IMR-90 (cell line): Measurements from ENCODE around the gene MMP20. TPM values are rescaled to one million over a fixed set of nuclear protein-coding genes. Genes with fewer than 3 reads are reported as not detected.

Experiments used
- ATAC-seq: fragments of 200-7000 bp; cut with Tn5 transposase; 2 replicates; pipeline ENCODE4 v1.9.1; 2020; ENCODE audit warnings: low read depth, mild to moderate bottlenecking, moderate library complexity
- BruUV-seq: library from RNA; stranded (reverse); fragments of 400-500 nt; replicated peaks from 2 replicates; lab custom pipeline; 2021; lab: Mats Ljungman, UMichigan
- CTCF ChIA-PET: fragments of 300-600 bp; formaldehyde crosslinking; extraction: SDS; loops from one replicate; lab custom pipeline; 2021; ENCODE audit warnings: antibody characterized with exemption; lab: Yijun Ruan, JAX
- POLR2A ChIA-PET: fragments of 300-600 bp; sonication (Branson Sonifier 250); formaldehyde crosslinking; loops from one replicate; lab custom pipeline; 2022; ENCODE audit warnings: antibody characterized with exemption; ENCODE audit not compliant: unreplicated experiment; lab: Charles Lee
- DNase-seq: peaks from one replicate; pipeline ENCODE4 v3.0.0; 2013
- H2AFZ ChIP-seq: replicated peaks from 2 replicates; pipeline ENCODE3; 2013; ENCODE audit warnings: low read length, mild to moderate bottlenecking; ENCODE audit not compliant: poor library complexity
- H2AK5ac ChIP-seq: 2 replicates; pipeline ENCODE4 v1.6.1; 2013; ENCODE audit warnings: low read depth, low read length, inconsistent platforms
- H2AK9ac ChIP-seq: replicated peaks from 2 replicates; pipeline ENCODE3; 2013; ENCODE audit warnings: mild to moderate bottlenecking, low read depth, low read length, moderate library complexity; ENCODE audit not compliant: poor library complexity
- H2BK120ac ChIP-seq: 2 replicates; pipeline ENCODE4 v1.6.1; 2013; ENCODE audit warnings: low read depth, low read length, inconsistent platforms
- H2BK15ac ChIP-seq: 3 replicates; pipeline ENCODE4 v1.6.1; 2013; ENCODE audit warnings: low read depth, low read length, inconsistent platforms
- H2BK20ac ChIP-seq: 2 replicates; pipeline ENCODE4 v1.6.1; 2013; ENCODE audit warnings: low read depth, mild to moderate bottlenecking, inconsistent platforms, low read length, moderate library complexity
- H2BK5ac ChIP-seq: 2 replicates; pipeline ENCODE4 v1.6.1; 2013; ENCODE audit warnings: mild to moderate bottlenecking, low read depth, low read length, inconsistent platforms; ENCODE audit not compliant: poor library complexity, severe bottlenecking
- H3K14ac ChIP-seq: replicated peaks from 2 replicates; pipeline ENCODE4 v1.6.1; 2013; ENCODE audit warnings: low read depth, low read length, inconsistent platforms
- H3K18ac ChIP-seq: 2 replicates; pipeline ENCODE4 v1.6.1; 2013; ENCODE audit warnings: low read depth, low read length, control low read depth
- H3K23ac ChIP-seq: 2 replicates; pipeline ENCODE4 v1.6.1; 2013; ENCODE audit warnings: low read depth, low read length, inconsistent platforms
- H3K27ac ChIP-seq: 2 replicates; pipeline ENCODE4 v1.5.1; 2013; ENCODE audit warnings: mild to moderate bottlenecking, control low read depth, low read length; ENCODE audit not compliant: insufficient read depth
- H3K27me3 ChIP-seq: 2 replicates; pipeline ENCODE4 v1.6.1; 2013; ENCODE audit warnings: low read length; ENCODE audit not compliant: control insufficient read depth, insufficient read depth
- H3K36me3 ChIP-seq: 2 replicates; pipeline ENCODE4 v1.6.1; 2013; ENCODE audit warnings: low read length, mixed read lengths; ENCODE audit not compliant: control insufficient read depth, insufficient read depth
- H3K4ac ChIP-seq: 2 replicates; pipeline ENCODE4 v1.6.1; 2013; ENCODE audit warnings: low read depth, low read length, inconsistent platforms
- H3K4me1 ChIP-seq: 2 replicates; pipeline ENCODE4 v1.6.1; 2013; ENCODE audit warnings: low read length, mixed read lengths; ENCODE audit not compliant: control insufficient read depth, insufficient read depth
- H3K4me2 ChIP-seq: 2 replicates; pipeline ENCODE4 v1.6.1; 2013; ENCODE audit warnings: low read depth, mild to moderate bottlenecking, control low read depth, low read length, moderate library complexity
- H3K4me3 ChIP-seq: 2 replicates; pipeline ENCODE4 v1.5.1; 2013; ENCODE audit warnings: low read depth, mild to moderate bottlenecking, control low read depth, low read length, moderate library complexity; ENCODE audit not compliant: insufficient read depth
- H3K56ac ChIP-seq: 2 replicates; pipeline ENCODE4 v1.6.1; 2013; ENCODE audit warnings: low read length, inconsistent platforms; ENCODE audit not compliant: insufficient read depth; ENCODE audit errors: extremely low read depth
- H3K79me1 ChIP-seq, 2 experiments: 2 replicates each; pipeline ENCODE4 v1.6.1; 2013; ENCODE audit warnings: low read length in 2 of 2, inconsistent platforms in 1 of 2, low read depth in 1 of 2
- H3K9ac ChIP-seq: 2 replicates; pipeline ENCODE4 v1.6.1; 2013; ENCODE audit warnings: low read depth, low read length, control low read depth
- H3K9me1 ChIP-seq: 2 replicates; pipeline ENCODE4 v1.6.1; 2013; ENCODE audit warnings: low read length, inconsistent platforms; ENCODE audit not compliant: insufficient read depth
- H3K9me3 ChIP-seq: 2 replicates; pipeline ENCODE4 v1.6.1; 2013; ENCODE audit warnings: low read length; ENCODE audit not compliant: control insufficient read depth, insufficient read depth
- H4K20me1 ChIP-seq: 2 replicates; pipeline ENCODE4 v1.6.1; 2013; ENCODE audit warnings: low read length, inconsistent platforms; ENCODE audit not compliant: insufficient read depth
- H4K5ac ChIP-seq: 2 replicates; pipeline ENCODE4 v1.6.1; 2013; ENCODE audit warnings: mild to moderate bottlenecking, low read depth, low read length, control low read depth
- H4K8ac ChIP-seq, 2 experiments: 2 replicates each; pipeline ENCODE4 v1.6.1; 2013; ENCODE audit warnings: low read depth in 2 of 2, low read length in 2 of 2, control low read depth in 1 of 2, inconsistent platforms in 1 of 2
- H4K91ac ChIP-seq: 2 replicates; pipeline ENCODE4 v1.6.1; 2013; ENCODE audit warnings: low read depth, low read length, inconsistent platforms; ENCODE audit not compliant: insufficient read depth
- BHLHE40 ChIP-seq: fragments of 150-350 bp; IDR thresholded peaks from 2 replicates; pipeline ENCODE4 v1.6.1; 2016; ENCODE audit warnings: mild to moderate bottlenecking, low read depth, low read length
- CEBPB ChIP-seq: IDR thresholded peaks from 2 replicates; pipeline ENCODE4 v1.6.1; 2012; ENCODE audit warnings: low read depth, low read length, improper control_type of control experiment
- CHD1 ChIP-seq: IDR thresholded peaks from 2 replicates; pipeline ENCODE4 v1.6.1; 2012; ENCODE audit warnings: low read depth, low read length, improper control_type of control experiment
- FOS ChIP-seq: fragments of 150-350 bp; IDR thresholded peaks from 2 replicates; pipeline ENCODE4 v1.6.1; 2016; ENCODE audit warnings: low read depth, low read length
- MAFK ChIP-seq: IDR thresholded peaks from 2 replicates; pipeline ENCODE4 v1.6.1; 2012; ENCODE audit warnings: low read depth, low read length, improper control_type of control experiment
- MAZ ChIP-seq: IDR thresholded peaks from 2 replicates; pipeline ENCODE4 v1.6.1; 2012; ENCODE audit warnings: low read depth, mild to moderate bottlenecking, low read length, improper control_type of control experiment, moderate library complexity, borderline replicate concordance
- MXI1 ChIP-seq: IDR thresholded peaks from 2 replicates; pipeline ENCODE4 v1.6.1; 2012; ENCODE audit warnings: low read depth, mild to moderate bottlenecking, low read length, moderate library complexity, borderline replicate concordance
- NFE2L2 ChIP-seq: fragments of 150-350 bp; IDR thresholded peaks from 2 replicates; pipeline ENCODE4 v1.6.1; 2016; ENCODE audit warnings: low read depth, mild to moderate bottlenecking, low read length
- POLR2A ChIP-seq: IDR thresholded peaks from 2 replicates; pipeline ENCODE4 v1.6.1; 2012; ENCODE audit warnings: mild to moderate bottlenecking, low read depth, low read length
- RAD21 ChIP-seq: IDR thresholded peaks from 2 replicates; pipeline ENCODE4 v1.6.1; 2012; ENCODE audit warnings: low read length, improper control_type of control experiment
- RCOR1 ChIP-seq: IDR thresholded peaks from 2 replicates; pipeline ENCODE4 v1.6.1; 2012; ENCODE audit warnings: mild to moderate bottlenecking, low read length, improper control_type of control experiment; ENCODE audit not compliant: insufficient replicate concordance
- RFX5 ChIP-seq: IDR thresholded peaks from 2 replicates; pipeline ENCODE4 v1.8.0; 2012; ENCODE audit warnings: low read depth, mild to moderate bottlenecking, low read length, moderate library complexity
- SMC3 ChIP-seq: fragments of 150-350 bp; IDR thresholded peaks from 2 replicates; pipeline ENCODE4 v1.6.1; 2016; ENCODE audit warnings: low read depth, mild to moderate bottlenecking, antibody characterized with exemption, low read length, moderate library complexity
- WGBS, 2 experiments: methylation state at CpG; one replicate each; pipeline versions ENCODE4 v1.1.5 to v1.1.7; 2013; ENCODE audit warnings: missing lambda C conversion rate in 2 of 2; ENCODE audit not compliant: insufficient read length in 1 of 2; ENCODE audit errors: extremely low coverage in 2 of 2; 5-methylcytosine and 5-hydroxymethylcytosine counted together
- dilution Hi-C: fragments of 300-500 bp; cut with HindIII; formaldehyde crosslinking; loops from one replicate; pipeline ENCODE4 v1.14.3; 2018; ENCODE audit warnings: low sequenced_read_pairs; ENCODE audit not compliant: unreplicated experiment
- in situ Hi-C: fragments of 300-500 bp; cut with MboI; formaldehyde crosslinking; loops from 3 replicates; pipeline ENCODE4 v1.14.3; 2019; ENCODE audit warnings: low sequenced_read_pairs, inconsistent platforms, mixed read lengths
- intact Hi-C: fragments of 100-400 bp; cut with micrococcal nuclease; formaldehyde crosslinking; loops from 2 replicates; pipeline ENCODE4 v1.10.0; 2022
- polyA plus RNA-seq, 3 experiments: library from polyadenylated mRNA; depleted of rRNA; stranded (reverse); fragments of >200 nt; gene quantifications; 2 replicates each; pipeline ENCODE4 v1.2.3, GENCODE V29; 2012; ENCODE audit warnings: low replicate concordance in 1 of 3
- total RNA-seq: library from RNA; depleted of rRNA; stranded (reverse); fragments of >200 nt; gene quantifications from 2 replicates; pipeline ENCODE4 v1.2.3, GENCODE V29; 2012
- TF ChIP-seq, protein P1 (sequence below): fragments of 150-350 bp; IDR thresholded peaks from 2 replicates; pipeline ENCODE4 v1.6.1; 2016; ENCODE audit warnings: low read depth, mild to moderate bottlenecking, low read length, moderate library complexity, borderline replicate concordance
- TF ChIP-seq, protein P2 (sequence below): fragments of 150-350 bp; IDR thresholded peaks from 2 replicates; pipeline ENCODE4 v1.6.1; 2017; ENCODE audit warnings: mild to moderate bottlenecking, antibody characterized with exemption, low read length, low read depth

MMP20 gene
- total and polyA plus RNA-seq, 2 of the 4 experiments (the other 2 are of a cell fraction): not detected

DNA sequence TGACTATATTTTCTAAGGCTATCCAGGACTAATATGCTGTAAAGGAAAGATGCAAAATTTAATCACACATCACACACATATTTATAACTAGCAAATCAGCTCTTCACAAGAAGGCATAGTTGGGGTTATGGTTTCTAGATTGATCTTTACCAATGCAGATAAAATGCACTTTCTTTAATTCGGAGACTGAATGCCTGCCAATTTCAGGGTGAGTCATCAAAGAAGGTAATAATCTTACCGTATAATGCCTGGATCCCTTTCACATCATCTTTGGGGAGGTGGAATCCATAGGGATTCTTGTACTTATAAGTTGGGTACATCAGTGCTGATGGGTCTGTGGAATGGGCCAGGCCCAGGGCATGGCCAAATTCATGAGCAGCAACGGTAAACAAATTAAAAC lies 16.4 kb downstream of the MMP20 start:
- Histone ChIP-seq H4K91ac (no peak overlapping the region), H3K9ac (no peak overlapping the region), H3K27me3 (no peaks in the 10 kb centered on the region), H3K4me1 (0 out of 2 replicates have a peak, but pooled peaks cover under 1% of the 10 kb centered on the region), H3K9me1 (peaks cover 5% of the 10 kb centered on the region), H3K4ac (no peak overlapping the region), H3K36me3 (no peaks in the 10 kb centered on the region), H3K14ac (no peak overlapping the region), H3K4me3 (no peak overlapping the region), H2BK15ac (no peak overlapping the region), H3K18ac (no peak overlapping the region), H3K23ac (no peak overlapping the region), H2BK5ac (no peak overlapping the region), H3K9me3 (no peaks in the 10 kb centered on the region), H2AFZ (no peak overlapping the region), H2AK5ac (no peak overlapping the region), H3K79me1 (no peaks in the 10 kb centered on the region), H2BK120ac (no peak overlapping the region), H4K5ac (no peak overlapping the region), H4K8ac (no peak overlapping the region), H3K27ac (no peak overlapping the region), H2BK20ac (no peak overlapping the region), H4K20me1 (no peaks in the 10 kb centered on the region), H2AK9ac (no peak overlapping the region), H3K56ac (no peak overlapping the region), H3K4me2 (no peak overlapping the region)
- no peak for DNase-seq
- ChIA-PET POLR2A (no interaction called here), CTCF (no interaction called here)
- ATAC-seq: no peak
- intact Hi-C loops: no loop called here
- dilution Hi-C loops: no loop called here
- no peak for TF ChIP-seq CEBPB
- TF ChIP-seq RAD21: no peak
- TF ChIP-seq MAFK: no peak
- no peak for TF ChIP-seq FOS
- TF ChIP-seq MXI1: no peak
- TF ChIP-seq BHLHE40: no peak
- TF ChIP-seq MAZ: no peak
- TF ChIP-seq, protein P1, sequence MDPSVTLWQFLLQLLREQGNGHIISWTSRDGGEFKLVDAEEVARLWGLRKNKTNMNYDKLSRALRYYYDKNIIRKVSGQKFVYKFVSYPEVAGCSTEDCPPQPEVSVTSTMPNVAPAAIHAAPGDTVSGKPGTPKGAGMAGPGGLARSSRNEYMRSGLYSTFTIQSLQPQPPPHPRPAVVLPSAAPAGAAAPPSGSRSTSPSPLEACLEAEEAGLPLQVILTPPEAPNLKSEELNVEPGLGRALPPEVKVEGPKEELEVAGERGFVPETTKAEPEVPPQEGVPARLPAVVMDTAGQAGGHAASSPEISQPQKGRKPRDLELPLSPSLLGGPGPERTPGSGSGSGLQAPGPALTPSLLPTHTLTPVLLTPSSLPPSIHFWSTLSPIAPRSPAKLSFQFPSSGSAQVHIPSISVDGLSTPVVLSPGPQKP: no peak
- TF ChIP-seq NFE2L2: no peak
- TF ChIP-seq, protein P2, sequence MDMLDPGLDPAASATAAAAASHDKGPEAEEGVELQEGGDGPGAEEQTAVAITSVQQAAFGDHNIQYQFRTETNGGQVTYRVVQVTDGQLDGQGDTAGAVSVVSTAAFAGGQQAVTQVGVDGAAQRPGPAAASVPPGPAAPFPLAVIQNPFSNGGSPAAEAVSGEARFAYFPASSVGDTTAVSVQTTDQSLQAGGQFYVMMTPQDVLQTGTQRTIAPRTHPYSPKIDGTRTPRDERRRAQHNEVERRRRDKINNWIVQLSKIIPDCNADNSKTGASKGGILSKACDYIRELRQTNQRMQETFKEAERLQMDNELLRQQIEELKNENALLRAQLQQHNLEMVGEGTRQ: no peak
- TF ChIP-seq POLR2A: no peak
- TF ChIP-seq SMC3: no peak
- no peak for TF ChIP-seq RCOR1
- no peak for TF ChIP-seq CHD1
- no peak for TF ChIP-seq RFX5
- in situ Hi-C loops: no loop called here
- no TSS peak for BruUV-seq
- no CpG with 5 or more reads among the region's 3 CpGs for WGBS, 2 experiments
